Peyer's patch (tissue), 4 donors: ENCODE measurements around the gene RNF130. TPM values are rescaled to one million over a fixed set of nuclear protein-coding genes. Genes with fewer than 3 reads are reported as not detected.
"Not testable (repeated sequence)": the region's sequence is repeated elsewhere in the genome, so short reads cannot be mapped to it uniquely, and the experiment has no call there.

Source experiments
- DNase-seq, 3 donors: peaks; one replicate each; pipeline ENCODE4 v3.0.0-alpha.2; 2017 to 2019
- H3K27ac ChIP-seq, 4 donors: fragments of 200-600 bp; sonication (generic); one replicate each; pipeline ENCODE4 v1.5.1; 2016 to 2019
- H3K27me3 ChIP-seq, 2 donors: fragments of 200-600 bp; sonication (generic); one replicate each; pipeline ENCODE4 v1.5.1; 2019
- H3K36me3 ChIP-seq, 3 donors: fragments of 200-600 bp; sonication (generic); one replicate each; pipeline ENCODE4 v1.5.1; 2016 to 2019
- H3K4me1 ChIP-seq, 4 donors: fragments of 200-600 bp; sonication (generic); one replicate each; pipeline ENCODE4 v1.5.1; 2016 to 2019
- H3K4me3 ChIP-seq, 4 donors: fragments of 200-600 bp; sonication (generic); 1 replicate in 3 of 4; 2 replicates in 1 of 4; pipeline ENCODE4 v1.5.1; 2016 to 2019; ENCODE audit warnings: mild to moderate bottlenecking in 1 of 4
- H3K9me3 ChIP-seq, 4 donors: fragments of 200-600 bp; sonication (generic); one replicate each; pipeline ENCODE4 v1.5.1; 2016 to 2019; ENCODE audit warnings: mild to moderate bottlenecking in 1 of 4
- POLR2A ChIP-seq, 2 donors: fragments of 450-650 bp; IDR thresholded peaks; one replicate each; pipeline ENCODE4 v1.5.1; 2017; ENCODE audit warnings: antibody characterized with exemption in 2 of 2, mild to moderate bottlenecking in 2 of 2, moderate library complexity in 2 of 2
- total RNA-seq, 4 donors: library from RNA; depleted of rRNA; stranded (reverse); fragments of >200 nt; gene quantifications; one replicate each; pipeline ENCODE4 v1.1.0, GENCODE V29; 2016
- TF ChIP-seq, protein P1 (sequence below), 6 experiments: fragments of 450-650 bp in 4 of 6; fragments of 200-600 bp in 2 of 6; sonication (generic) in 1 of 6; IDR thresholded peaks; one replicate each; pipeline ENCODE4 v1.5.1; 2017 to 2019; ENCODE audit warnings: antibody characterized with exemption in 6 of 6, mild to moderate bottlenecking in 3 of 6, moderate library complexity in 1 of 6

The RNF130 gene
- total RNA-seq, 4 donors from 2014 or later, result 29.7 to 54.5 (median 33.6) TPM

DNA sequence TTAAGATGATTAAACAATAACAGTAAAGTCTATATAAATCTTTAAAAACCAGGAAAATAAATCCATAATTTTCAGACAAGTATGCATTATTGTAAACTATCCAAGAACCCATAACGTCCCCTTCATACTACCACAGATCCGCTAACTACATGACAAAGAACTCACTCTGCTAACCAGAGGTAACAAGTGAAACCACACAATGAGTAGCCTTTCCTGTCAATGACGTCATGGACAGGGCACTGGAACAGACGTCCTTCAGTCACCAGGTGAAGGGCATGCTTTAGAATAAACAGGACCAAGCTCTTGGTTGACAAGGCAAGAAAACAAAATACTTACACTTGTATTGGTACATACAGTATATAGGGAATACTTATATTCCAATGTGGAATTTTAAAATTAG is 45.2 kb downstream of the RNF130 start:
- TF ChIP-seq, protein P1, sequence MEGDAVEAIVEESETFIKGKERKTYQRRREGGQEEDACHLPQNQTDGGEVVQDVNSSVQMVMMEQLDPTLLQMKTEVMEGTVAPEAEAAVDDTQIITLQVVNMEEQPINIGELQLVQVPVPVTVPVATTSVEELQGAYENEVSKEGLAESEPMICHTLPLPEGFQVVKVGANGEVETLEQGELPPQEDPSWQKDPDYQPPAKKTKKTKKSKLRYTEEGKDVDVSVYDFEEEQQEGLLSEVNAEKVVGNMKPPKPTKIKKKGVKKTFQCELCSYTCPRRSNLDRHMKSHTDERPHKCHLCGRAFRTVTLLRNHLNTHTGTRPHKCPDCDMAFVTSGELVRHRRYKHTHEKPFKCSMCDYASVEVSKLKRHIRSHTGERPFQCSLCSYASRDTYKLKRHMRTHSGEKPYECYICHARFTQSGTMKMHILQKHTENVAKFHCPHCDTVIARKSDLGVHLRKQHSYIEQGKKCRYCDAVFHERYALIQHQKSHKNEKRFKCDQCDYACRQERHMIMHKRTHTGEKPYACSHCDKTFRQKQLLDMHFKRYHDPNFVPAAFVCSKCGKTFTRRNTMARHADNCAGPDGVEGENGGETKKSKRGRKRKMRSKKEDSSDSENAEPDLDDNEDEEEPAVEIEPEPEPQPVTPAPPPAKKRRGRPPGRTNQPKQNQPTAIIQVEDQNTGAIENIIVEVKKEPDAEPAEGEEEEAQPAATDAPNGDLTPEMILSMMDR (IDR thresholded peaks at IDR 0.05), result no peak
- TF ChIP-seq POLR2A (IDR thresholded peaks at IDR 0.05), result no peak
- no peaks in the 10 kb centered on the region for H3K9me3 ChIP-seq
- H3K27ac ChIP-seq, result no peak overlapping the region
- H3K4me1 ChIP-seq, result no peaks in the 10 kb centered on the region
- H3K27me3 ChIP-seq, result no peaks in the 10 kb centered on the region
- H3K36me3 ChIP-seq, result no peaks in the 10 kb centered on the region
- H3K4me3 ChIP-seq, result no peak overlapping the region
- no peak for DNase-seq

DNA sequence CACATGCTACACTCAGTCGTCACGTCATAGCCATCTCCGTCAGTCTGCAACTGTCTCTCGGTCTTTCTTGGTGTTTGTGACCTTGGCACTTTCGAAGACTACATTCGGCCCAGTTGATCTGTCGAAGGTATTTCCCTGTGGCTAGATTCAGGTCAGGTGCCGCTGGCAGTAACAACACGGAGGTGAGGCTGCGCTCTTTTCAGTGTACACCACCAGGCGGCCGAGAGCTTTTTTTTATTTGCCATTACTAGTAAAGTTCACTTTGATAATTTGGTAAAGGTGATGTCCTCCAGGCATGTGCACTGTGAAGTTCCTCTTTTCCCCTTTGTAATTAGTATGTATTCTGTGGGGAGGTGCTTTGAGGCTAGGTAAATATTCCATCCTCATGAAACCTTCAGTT is 49.7 kb downstream of the RNF130 start:
- TF ChIP-seq, protein P1 (IDR thresholded peaks at IDR 0.05), result no peak
- TF ChIP-seq POLR2A (IDR thresholded peaks at IDR 0.05), result no peak
- H3K27ac ChIP-seq, result no peak overlapping the region
- no peaks in the 10 kb centered on the region for H3K9me3 ChIP-seq
- no peak overlapping the region for H3K4me3 ChIP-seq
- no peak for DNase-seq
- H3K27me3 ChIP-seq, result no peaks in the 10 kb centered on the region
- H3K4me1 ChIP-seq, result no peaks in the 10 kb centered on the region
- H3K36me3 ChIP-seq, result no peaks in the 10 kb centered on the region

DNA sequence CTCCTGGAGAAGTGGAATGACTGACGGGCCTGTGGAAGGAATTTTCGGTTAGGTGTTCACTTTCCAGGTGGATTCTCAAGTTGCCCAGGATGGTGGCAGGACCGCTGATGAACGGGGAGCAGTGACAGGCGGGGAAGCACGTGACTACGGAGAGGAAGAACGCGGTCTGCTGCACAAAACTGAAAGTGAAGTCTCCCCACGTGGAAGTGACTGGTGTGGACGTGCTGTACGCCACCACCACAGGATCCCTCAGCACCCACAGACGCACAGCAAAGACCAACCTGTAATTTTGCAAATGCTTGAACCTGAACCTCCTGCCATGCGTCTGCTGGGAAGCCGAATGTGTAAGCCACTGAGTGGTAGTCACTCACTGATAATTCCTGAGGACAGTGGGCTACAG is 51.4 kb downstream of the RNF130 start:
- H3K27me3 ChIP-seq, result no peaks in the 10 kb centered on the region
- TF ChIP-seq POLR2A (IDR thresholded peaks at IDR 0.05), result no peak
- TF ChIP-seq, protein P1 (IDR thresholded peaks at IDR 0.05), result no peak
- no peak overlapping the region for H3K27ac ChIP-seq
- no peaks in the 10 kb centered on the region for H3K4me1 ChIP-seq
- no peaks in the 10 kb centered on the region for H3K36me3 ChIP-seq
- H3K4me3 ChIP-seq, result no peak overlapping the region
- H3K9me3 ChIP-seq, result no peaks in the 10 kb centered on the region
- DNase-seq, result no peak

DNA sequence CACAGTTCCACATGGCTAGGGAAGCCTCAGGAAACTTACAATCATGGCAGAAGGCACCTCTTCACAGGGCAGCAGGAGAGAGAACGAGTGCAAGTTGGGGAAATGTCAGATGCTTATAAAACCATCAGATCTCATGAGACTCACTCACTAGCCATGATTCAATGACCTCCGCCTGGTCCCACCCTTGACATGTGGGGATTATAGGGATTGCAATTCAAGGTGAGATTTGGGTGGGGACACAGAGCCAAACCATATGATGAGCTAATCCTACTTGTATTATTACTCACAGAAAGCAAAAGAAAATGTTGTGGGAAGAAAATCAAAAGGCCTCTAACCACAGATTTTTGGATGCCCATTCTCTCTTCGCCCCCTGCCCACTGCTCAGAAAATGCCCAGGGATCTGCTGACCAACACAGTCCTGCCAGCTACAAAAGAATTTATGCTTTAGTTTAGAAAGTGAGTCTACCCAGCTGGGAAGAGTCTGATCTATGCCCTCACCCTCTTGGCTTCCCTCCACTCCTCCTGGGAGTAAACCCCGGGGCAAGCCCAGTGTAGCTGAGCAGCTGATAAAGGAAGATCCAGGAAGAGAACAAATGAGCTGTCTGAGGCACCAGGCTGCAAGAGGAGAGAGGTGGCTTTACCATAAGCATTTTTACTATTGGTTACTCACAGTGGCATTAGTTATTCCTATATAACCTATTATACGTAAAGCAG is 53.1 kb downstream of the RNF130 start:
- Histone ChIP-seq H3K4me1 (no peaks in the 10 kb centered on the region), H3K27ac (no peak overlapping the region), H3K9me3 (no peaks in the 10 kb centered on the region), H3K4me3 (no peak overlapping the region), H3K36me3 (no peaks in the 10 kb centered on the region), H3K27me3 (no peaks in the 10 kb centered on the region)
- TF ChIP-seq, protein P1 (IDR thresholded peaks at IDR 0.05), result no peak
- no peak for TF ChIP-seq POLR2A (IDR thresholded peaks at IDR 0.05)
- DNase-seq, result no peak

DNA sequence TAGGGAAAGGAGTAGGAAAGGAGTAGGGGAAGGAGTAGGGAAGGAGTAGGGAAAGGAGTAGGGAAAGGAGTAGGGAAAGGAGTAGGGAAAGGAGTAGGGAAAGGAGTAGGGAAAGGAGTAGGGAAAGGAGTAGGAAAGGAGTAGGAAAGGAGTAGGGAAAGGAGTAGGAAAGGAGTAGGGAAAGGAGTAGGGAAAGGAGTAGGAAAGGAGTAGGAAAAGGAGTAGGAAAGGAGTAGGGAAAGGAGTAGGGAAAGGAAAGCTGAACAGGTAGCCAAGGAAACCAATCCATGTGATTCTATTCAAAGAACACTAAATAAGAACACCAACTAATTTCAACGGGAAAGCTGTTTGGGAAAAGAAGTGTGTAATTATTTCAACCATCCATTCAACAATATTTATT is 56.0 kb downstream of the RNF130 start:
- H3K9me3 ChIP-seq, H3K4me3 ChIP-seq, H3K36me3 ChIP-seq, DNase-seq, H3K4me1 ChIP-seq, H3K27me3 ChIP-seq, H3K27ac ChIP-seq: not testable (repeated sequence)

DNA sequence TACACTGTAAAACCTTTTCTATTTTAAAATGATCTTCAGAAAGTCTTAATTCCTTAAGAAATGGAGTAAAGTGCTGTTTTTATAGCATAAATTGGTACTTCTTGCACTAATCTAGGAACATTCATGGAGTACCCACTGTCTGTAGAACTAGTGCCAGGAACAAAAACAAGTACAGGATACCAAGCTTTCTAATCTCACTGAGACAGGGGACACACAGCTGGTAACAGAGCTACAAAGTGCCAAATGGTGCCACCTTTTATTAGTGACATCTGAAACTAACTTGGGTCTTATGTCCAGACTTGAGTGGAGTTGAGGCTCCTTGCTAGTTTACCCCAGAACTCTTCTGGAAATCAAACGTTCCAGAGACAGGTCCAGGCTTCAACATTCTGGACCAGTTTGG is 57.9 kb downstream of the RNF130 start:
- no peak overlapping the region for H3K27ac ChIP-seq
- H3K27me3 ChIP-seq, result no peaks in the 10 kb centered on the region
- no peaks in the 10 kb centered on the region for H3K9me3 ChIP-seq
- H3K4me3 ChIP-seq, result no peak overlapping the region
- no peak for DNase-seq
- H3K4me1 ChIP-seq, result no peaks in the 10 kb centered on the region
- peaks cover 0 to 7% (median 0%) of the 10 kb centered on the region in 3 donors for H3K36me3 ChIP-seq
- TF ChIP-seq, protein P1 (IDR thresholded peaks at IDR 0.05), result no peak
- TF ChIP-seq POLR2A (IDR thresholded peaks at IDR 0.05), result no peak
